ENCODE results near the gene DPY19L1.
"Not testable (repeated sequence)": the region's sequence is repeated elsewhere in the genome, so short reads cannot be mapped to it uniquely, and the experiment has no call there.

Gene DPY19L1

DNA sequence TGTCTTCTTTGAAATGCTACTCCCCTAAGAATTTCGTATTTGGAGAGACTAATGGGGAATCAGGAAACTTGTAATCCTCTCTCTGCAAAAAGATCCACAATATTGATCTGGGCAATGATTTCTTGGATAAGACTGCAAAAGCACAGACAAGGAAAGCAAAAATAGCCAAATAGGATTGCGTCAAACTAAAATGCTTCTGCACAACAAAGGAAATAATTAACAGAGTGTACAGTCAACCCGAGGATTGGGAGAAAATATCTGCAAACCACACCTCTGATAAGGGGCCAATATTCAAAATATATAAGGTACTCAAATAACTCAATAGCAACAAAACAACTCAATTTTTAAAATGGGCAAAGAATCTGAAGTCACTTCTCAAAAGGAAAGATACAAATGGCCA is 52.1 kb downstream of the DPY19L1 start:
- DNase-seq: not testable (repeated sequence)

- DNase-seq: not testable (repeated sequence)
Measured at GRCh38 chr7:34984140-34984539, 53.1 kb downstream of the DPY19L1 start.

DNA sequence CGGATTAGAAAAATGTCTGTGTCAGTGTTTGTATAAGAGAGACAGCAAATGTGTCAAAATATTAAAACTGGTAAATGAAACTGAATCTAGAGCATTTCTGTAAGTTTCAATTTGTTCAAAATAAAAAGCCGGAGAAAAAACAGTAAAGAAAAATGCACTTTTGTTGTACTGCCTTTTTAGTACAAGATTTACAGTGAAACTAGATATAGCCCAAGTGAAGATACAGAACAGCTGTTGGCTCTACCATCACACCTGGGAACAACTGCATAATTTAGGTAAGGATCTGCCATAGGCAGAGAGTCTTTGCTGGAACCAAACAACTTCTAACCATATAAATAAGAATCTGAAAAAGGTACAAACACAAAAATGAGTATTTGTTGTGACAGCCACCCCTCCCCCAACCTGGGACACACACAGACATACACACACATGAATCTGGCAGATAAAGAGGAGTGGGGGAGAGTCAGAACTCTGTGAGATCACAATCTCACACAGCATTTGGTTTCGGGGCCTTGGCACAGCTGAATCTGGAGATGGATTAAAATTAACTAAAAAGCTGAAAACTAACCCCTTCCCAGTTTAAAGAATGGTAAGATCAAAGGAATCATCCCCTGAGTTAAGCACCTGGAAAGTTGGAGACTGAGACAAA is 54.8 kb downstream of the DPY19L1 start:
- DNase-seq: no peak

GRCh38 chr7:34979124-34979523 is 58.2 kb downstream of the DPY19L1 start:
- not testable (repeated sequence) for DNase-seq

DNA sequence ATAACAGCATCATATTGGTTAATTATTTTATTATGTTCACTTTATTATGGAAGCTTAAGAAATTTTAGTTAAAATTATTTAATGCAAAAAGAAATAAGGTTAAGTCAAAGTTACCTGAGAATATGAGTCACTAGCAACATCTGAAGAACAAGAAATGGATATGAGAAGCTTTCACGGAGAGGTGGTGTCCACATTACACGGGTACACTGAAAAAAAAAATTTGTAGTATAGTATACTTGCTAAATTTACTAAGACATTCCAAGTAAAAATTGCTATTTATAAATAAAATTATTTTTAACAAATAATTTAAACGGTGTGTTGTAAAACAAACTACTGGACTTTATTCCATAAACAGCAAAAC is 63.9 kb downstream of the DPY19L1 start:
- DNase-seq: no peak

DNA sequence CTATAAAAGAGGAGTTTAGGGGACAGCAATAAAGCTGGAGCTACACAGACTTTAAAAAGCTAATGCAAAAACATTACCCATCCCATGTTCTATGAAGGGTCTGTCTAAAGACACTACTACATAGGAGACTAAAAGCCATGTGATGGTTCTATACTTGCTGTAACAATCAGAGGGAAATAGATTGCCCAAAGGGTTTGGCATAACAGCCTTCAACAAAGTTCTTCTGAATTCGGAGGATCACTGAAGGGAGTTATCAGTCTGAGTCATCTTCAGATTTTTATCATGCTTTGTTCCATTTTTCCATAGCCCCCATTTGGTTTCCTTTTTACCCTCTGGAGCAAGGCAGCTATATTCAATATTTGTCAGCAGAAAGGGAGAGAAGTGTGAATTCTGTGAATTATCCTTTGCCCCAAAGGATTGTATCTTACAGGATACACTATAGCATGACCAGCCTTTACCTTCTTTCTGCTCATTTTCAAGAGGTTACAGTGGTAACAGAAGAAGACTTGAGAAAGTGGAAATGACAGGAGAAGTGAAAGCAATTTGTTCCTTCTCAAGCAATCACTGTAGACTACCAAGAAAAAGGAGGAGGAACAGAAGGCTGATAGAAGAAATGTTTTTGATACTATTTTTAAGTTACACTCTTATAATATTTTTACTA is 64.4 kb downstream of the DPY19L1 start:
- DNase-seq: not testable (repeated sequence)

DNA sequence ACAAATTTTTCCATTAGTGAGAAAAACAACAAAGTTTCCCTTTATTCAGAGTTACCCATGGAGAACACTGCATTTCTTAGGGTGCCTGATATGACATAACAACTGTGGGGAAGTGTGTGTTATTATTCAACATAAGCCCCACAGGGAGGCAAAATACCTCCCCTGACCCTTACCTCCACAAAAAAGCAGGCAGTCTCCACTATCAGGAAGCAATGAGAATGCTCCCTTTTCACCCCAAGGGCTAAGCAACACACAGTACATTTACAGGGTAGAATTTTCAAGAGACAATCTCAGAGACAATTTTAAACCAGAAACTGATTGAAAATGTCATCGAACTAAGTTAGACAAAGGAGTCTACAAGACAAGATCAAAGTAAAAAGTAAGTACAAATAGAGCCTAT is 69.5 kb downstream of the DPY19L1 start:
- DNase-seq: not testable (repeated sequence)

DNA sequence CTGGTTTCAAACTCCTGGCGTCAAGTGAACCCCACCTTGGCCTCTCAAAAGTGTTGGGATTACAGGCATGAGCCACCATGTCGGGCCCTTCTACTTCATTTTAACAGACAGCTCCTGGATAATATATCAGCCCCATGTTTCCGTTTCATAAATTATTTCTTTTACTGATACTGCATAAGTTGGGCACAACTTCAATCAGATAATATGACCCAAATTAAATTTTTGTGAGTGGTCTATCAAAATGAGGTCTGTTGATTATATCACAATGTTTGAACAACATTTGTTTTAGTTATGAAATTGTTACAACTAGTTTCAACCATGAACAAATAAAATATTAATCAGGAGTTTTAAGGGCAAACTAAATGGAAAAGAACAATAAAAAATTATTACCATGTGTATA is 70.8 kb downstream of the DPY19L1 start:
- not testable (repeated sequence) for DNase-seq

GRCh38 chr7:34958021-34958420 is 79.3 kb downstream of the DPY19L1 start:
- DNase-seq: no peak

DNA sequence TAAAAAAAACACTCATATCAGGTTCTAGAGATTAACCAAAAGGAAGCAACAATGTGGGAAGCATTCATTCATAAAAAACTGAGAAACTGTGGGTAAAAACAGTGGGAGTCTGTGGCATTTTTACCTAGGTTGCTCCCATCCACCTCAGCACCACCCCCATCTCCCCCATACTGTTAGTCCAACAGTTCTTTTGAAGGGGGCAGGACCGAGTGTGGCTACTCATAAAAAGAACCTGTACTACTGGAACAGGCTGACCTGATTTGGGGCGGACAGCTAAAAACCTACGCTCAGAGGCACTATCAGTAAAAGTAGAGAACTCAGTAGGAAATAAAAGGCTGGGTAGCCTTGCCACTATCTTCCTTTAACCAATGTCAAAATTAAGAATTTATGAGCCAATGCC is 84.5 kb downstream of the DPY19L1 start:
- DNase-seq: no peak

DNA sequence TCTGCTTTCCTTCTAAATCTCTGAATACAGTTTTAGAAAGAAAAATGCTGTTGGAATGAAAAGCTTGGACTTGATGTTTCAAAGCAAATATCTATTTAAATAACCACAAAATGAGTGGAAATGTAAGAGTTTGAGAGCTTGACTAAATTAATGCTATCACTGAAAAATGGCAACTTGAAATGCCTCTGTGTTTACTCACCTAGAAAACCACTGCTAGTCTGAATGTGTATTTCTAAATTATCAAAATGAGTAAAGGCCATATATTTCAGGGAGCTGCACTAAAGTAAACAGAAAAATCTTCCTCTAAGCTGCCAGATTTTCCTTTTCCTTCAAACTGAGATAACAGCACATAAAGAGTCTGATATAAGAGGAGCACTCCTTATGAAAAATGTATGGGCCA is 87.9 kb downstream of the DPY19L1 start:
- no peak for DNase-seq

- not testable (repeated sequence) for DNase-seq
Measured at GRCh38 chr7:34947427-34947826, 89.9 kb downstream of the DPY19L1 start.

DNA sequence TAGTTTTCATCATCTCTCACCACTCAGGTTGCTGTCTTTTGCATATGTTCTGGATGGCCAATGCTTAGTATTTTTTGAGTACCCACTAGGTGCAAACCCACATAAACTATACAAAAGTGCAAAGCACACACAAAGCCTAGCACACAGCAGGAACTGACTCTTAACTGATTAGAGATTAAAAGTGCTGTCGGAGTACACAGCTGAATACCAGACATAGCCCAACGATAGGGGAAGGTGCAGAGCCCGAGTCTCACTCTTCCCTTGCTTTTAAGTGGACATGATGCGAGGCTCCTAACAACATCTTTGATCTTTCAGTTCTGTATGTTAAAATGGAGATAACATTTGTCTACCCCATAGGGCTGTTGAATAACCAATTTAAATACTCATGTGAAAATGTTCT is 90.8 kb downstream of the DPY19L1 start:
- DNase-seq: no peak

- not testable (repeated sequence) for DNase-seq
Measured at GRCh38 chr7:34945894-34946477, 91.3 kb downstream of the DPY19L1 start.

DNA sequence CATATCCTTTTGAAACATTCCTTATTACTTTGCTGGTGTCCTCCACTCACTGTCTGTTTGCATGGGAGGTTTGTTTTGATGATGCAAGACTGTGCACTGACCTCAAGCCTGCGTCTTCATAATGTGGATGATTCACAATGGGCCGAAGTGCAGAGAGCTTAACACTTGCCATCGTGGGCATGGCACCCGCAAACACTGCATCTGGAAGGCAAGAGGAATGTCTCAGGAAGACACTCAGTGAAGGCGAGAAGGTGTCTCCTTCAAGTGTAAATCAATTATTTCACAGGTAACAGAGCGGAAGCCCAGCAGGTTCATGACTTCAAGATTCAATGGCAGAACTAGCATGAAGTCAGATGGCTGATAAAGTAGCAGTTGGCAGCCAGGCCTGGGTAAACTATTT is 98.1 kb downstream of the DPY19L1 start:
- no peak for DNase-seq

- DNase-seq: not testable (repeated sequence)
Measured at GRCh38 chr7:34935735-34936165, 101.5 kb downstream of the DPY19L1 start.

DNA sequence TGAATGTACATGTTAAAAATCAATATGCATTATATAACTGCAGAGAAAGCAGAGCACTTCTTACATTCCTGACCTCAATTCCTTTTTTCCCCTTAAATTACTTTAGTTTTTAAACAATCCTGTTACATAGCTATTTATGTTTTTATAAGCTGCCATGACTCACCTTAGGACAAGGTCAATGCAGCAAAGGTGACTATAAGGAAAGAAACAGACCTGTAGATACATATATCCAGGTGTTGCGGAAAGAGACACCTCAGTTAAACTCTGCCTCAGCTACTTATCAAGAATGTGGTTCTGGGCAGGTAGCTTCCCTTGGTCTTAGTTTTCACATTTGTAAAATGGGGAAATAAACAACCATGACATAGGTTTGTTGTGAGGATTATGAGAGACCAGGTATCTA is 105.5 kb downstream of the DPY19L1 start:
- no peak for DNase-seq

DNA sequence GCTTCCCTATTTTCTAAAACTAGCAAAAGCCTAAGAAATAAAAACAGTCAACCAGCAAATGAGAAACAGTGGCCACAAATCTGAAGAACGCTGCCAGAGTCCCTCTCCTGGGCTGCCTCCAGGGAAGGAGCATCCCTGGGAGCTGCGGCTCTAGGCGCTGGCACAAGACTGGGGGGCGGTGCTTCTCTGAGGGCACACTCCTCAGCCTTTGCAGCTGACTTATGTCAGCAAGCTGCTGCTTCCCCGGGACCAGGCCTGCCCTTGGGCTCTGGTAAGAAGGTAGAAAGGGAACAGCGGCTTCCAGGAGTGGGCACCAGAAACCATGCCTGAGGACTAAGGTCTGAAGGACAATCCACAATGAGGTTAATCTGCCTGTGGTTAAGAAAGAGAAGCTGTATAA is 107.5 kb downstream of the DPY19L1 start:
- DNase-seq: not testable (repeated sequence)

DNA sequence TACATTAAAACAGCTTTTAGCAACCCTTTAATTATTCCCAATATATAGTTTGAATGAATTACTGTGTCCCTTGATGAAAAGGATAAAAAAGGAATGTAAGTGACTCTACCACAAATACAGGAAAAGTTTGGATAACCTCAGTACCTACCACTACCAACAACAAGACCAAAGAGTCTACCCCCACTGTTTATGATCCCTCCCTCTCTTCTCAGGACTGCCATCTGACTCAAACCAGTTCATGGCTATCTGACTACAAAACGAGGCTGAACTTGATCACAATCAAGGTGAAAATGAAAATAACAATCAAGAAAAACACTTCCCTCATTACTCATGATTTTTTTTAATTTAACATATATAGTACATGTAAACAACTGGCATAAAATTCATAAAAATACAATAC is 108.7 kb downstream of the DPY19L1 start:
- DNase-seq: no peak

- DNase-seq: peak; percentile 17
Measured at GRCh38 chr7:34928052-34928451, 109.2 kb downstream of the DPY19L1 start.

- DNase-seq: not testable (repeated sequence)
Measured at GRCh38 chr7:34920470-34920869, 116.8 kb downstream of the DPY19L1 start.

DNA sequence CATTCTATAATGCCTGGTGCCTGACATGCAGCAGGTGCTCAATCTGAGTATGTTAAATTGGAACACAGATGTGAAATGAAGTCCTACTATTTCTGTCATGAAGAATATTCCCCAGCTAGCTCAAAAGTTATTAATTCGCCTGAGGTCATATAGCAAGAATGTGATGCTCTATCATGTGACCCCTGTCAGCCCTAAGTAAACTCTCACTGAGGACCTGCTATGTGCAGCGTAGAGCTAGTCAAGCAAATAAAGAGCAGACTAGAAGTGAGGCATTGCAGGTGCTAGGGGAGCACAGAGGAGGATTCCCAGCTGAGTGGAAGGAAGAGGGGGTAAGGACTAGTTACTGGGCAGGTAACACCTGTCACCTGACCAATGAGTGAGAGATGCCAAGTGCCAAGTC is 118.2 kb downstream of the DPY19L1 start:
- not testable (repeated sequence) for DNase-seq

GRCh38 chr7:34918198-34918861 is 119.0 kb downstream of the DPY19L1 start:
- not testable (repeated sequence) for DNase-seq

DNA sequence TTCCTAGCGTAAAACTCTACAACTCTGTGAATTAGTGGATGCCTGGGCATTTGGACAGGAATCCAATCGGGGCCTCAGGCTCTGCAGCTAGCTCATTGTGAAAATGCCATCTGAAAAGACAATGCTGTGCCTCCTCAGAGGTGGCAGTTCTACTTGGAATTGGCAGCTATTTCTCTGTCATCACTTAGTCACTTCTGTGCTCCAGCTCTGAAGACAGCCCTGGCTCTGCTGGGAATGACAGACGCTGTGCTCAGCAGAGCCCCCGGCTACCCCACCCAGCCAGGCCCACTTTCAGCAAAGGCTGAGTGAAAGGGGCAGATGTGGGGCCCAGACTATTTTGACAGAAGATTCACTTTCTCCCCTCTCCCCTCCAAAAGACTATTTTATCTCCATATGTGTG is 119.8 kb downstream of the DPY19L1 start:
- DNase-seq: not testable (repeated sequence)

Measured in NCI-H345 (cell line).